Fibroblast of lung (primary cell): ENCODE data around the gene PTTG1IP2. TPM values are rescaled to one million over a fixed set of nuclear protein-coding genes. Genes with fewer than 3 reads are reported as not detected.

ENCODE experiments used
- DNase-seq, 2 donors: peaks; one replicate each; pipeline versions ENCODE4 v3.0.0 to v3.0.0-alpha.2; 2010; ENCODE audit warnings: low read depth in 2 of 2
- H2AFZ ChIP-seq: 2 replicates; pipeline ENCODE4 v1.5.1; 2012; ENCODE audit warnings: low read length, control low read depth, inconsistent platforms
- H3K27ac ChIP-seq: 2 replicates; pipeline ENCODE4 v1.5.1; 2011; ENCODE audit warnings: low read length, control low read depth; ENCODE audit not compliant: insufficient read depth
- H3K27me3 ChIP-seq: 2 replicates; pipeline ENCODE4 v1.5.1; 2011; ENCODE audit warnings: mild to moderate bottlenecking, low read length; ENCODE audit not compliant: control insufficient read depth, insufficient read depth
- H3K36me3 ChIP-seq: 2 replicates; pipeline ENCODE4 v1.5.1; 2011; ENCODE audit warnings: low read length; ENCODE audit not compliant: control insufficient read depth, insufficient read depth
- H3K4me1 ChIP-seq: 2 replicates; pipeline ENCODE4 v1.5.1; 2011; ENCODE audit warnings: low read length; ENCODE audit not compliant: control insufficient read depth, insufficient read depth; ENCODE audit errors: extremely low read depth
- H3K4me2 ChIP-seq: 2 replicates; pipeline ENCODE4 v1.5.1; 2011; ENCODE audit warnings: low read length, control low read depth; ENCODE audit not compliant: insufficient read depth; ENCODE audit errors: extremely low read depth
- H3K4me3 ChIP-seq, 4 experiments: fragments of 200-600 bp in 1 of 4; sonication (generic) in 1 of 4; replicated peaks in 1 of 4; 2 replicates each; pipeline ENCODE4 v1.5.1; 2011 to 2016; ENCODE audit warnings: low read length in 4 of 4, low read depth in 3 of 4, mild to moderate bottlenecking in 3 of 4, control low read depth in 2 of 4, inconsistent platforms in 1 of 4, mixed read lengths in 1 of 4; ENCODE audit not compliant: insufficient read depth in 1 of 4; ENCODE audit errors: control extremely low read depth in 1 of 4
- H3K79me2 ChIP-seq: 2 replicates; pipeline ENCODE4 v1.5.1; 2012; ENCODE audit warnings: mild to moderate bottlenecking, low read length, inconsistent platforms; ENCODE audit not compliant: control insufficient read depth, insufficient read depth
- H3K9ac ChIP-seq: 2 replicates; pipeline ENCODE4 v1.5.1; 2011; ENCODE audit warnings: mild to moderate bottlenecking, low read length, control low read depth; ENCODE audit not compliant: insufficient read depth
- H3K9me3 ChIP-seq: 2 replicates; pipeline ENCODE4 v1.5.1; 2012; ENCODE audit warnings: low read depth, low read length; ENCODE audit not compliant: control insufficient read depth, insufficient read depth
- H4K20me1 ChIP-seq: 2 replicates; pipeline ENCODE4 v1.5.1; 2011; ENCODE audit warnings: low read length; ENCODE audit not compliant: control insufficient read depth, insufficient read depth; ENCODE audit errors: extremely low read depth
- EZH2 ChIP-seq: IDR thresholded peaks from 2 replicates; pipeline ENCODE4 v1.5.1; 2012; ENCODE audit warnings: low read length, control low read depth, mild to moderate bottlenecking; ENCODE audit errors: missing control alignments
- polyA plus RNA-seq, 2 donors: library from polyadenylated mRNA; depleted of rRNA in 1 of 2; stranded (reverse) in 1 of 2; unstranded in 1 of 2; fragments of >200 nt; gene quantifications; 2 replicates each; pipeline ENCODE4 v1.2.1, GENCODE V29; 2011 to 2012; ENCODE audit warnings: missing spikeins in 1 of 2
- total RNA-seq: library from RNA; depleted of rRNA; stranded (reverse); fragments of >200 nt; gene quantifications from 2 replicates; pipeline ENCODE4 v1.2.1, GENCODE V29; 2014
- TF ChIP-seq, protein P1 (sequence below), 2 donors: IDR thresholded peaks in 1 of 2; conservative IDR thresholded peaks in 1 of 2; 1 replicate in 1 of 2; 2 replicates in 1 of 2; pipeline ENCODE4 v1.5.1; 2011 to 2012; ENCODE audit warnings: low read length in 2 of 2, control low read depth in 1 of 2, inconsistent platforms in 1 of 2, low read depth in 1 of 2, mild to moderate bottlenecking in 1 of 2

The PTTG1IP2 gene
- total and polyA plus RNA-seq, 2 donors (not counting 1 experiment from before 2014, with no cell fraction given): not detected

DNA sequence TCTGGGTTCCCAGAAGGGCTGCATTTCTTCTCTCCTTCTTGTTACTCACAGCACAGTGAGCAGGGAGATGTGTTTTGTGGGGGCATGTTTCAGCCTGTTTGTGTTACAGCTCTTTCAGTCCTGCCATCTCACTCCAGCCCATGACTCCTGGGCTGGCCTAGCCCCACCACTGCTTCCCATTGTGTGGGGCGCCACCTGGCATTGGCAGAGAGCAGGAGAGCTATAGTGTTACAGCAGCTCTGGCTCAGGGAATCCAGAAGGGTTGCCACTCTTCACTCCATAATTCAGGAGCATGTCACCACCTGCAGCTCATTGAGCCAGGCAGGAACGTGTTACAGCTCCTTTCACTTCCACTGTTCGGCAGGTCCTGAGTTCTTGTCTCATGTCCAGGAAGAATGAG lies 36.2 kb upstream of the PTTG1IP2 start:
- no peaks in the 10 kb centered on the region for H3K27me3 ChIP-seq
- H3K4me1 ChIP-seq: no peaks in the 10 kb centered on the region
- H3K4me2 ChIP-seq: no peak overlapping the region
- H2AFZ ChIP-seq: no peak overlapping the region
- TF ChIP-seq, protein P1, sequence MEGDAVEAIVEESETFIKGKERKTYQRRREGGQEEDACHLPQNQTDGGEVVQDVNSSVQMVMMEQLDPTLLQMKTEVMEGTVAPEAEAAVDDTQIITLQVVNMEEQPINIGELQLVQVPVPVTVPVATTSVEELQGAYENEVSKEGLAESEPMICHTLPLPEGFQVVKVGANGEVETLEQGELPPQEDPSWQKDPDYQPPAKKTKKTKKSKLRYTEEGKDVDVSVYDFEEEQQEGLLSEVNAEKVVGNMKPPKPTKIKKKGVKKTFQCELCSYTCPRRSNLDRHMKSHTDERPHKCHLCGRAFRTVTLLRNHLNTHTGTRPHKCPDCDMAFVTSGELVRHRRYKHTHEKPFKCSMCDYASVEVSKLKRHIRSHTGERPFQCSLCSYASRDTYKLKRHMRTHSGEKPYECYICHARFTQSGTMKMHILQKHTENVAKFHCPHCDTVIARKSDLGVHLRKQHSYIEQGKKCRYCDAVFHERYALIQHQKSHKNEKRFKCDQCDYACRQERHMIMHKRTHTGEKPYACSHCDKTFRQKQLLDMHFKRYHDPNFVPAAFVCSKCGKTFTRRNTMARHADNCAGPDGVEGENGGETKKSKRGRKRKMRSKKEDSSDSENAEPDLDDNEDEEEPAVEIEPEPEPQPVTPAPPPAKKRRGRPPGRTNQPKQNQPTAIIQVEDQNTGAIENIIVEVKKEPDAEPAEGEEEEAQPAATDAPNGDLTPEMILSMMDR (conservative IDR thresholded peaks at IDR 0.05 in 1 of 2, IDR thresholded peaks at IDR 0.05 in 1 of 2; ENCODE audit: low read depth in 1 of 2, low read length in 2 of 2): no peak
- TF ChIP-seq EZH2: no peak
- no peaks in the 10 kb centered on the region for H3K36me3 ChIP-seq
- H3K79me2 ChIP-seq: no peaks in the 10 kb centered on the region
- no peaks in the 10 kb centered on the region for H3K9me3 ChIP-seq
- H4K20me1 ChIP-seq: no peaks in the 10 kb centered on the region
- H3K27ac ChIP-seq: no peak overlapping the region
- H3K4me3 ChIP-seq: no peak overlapping the region
- no peak for DNase-seq
- no peak overlapping the region for H3K9ac ChIP-seq

DNA sequence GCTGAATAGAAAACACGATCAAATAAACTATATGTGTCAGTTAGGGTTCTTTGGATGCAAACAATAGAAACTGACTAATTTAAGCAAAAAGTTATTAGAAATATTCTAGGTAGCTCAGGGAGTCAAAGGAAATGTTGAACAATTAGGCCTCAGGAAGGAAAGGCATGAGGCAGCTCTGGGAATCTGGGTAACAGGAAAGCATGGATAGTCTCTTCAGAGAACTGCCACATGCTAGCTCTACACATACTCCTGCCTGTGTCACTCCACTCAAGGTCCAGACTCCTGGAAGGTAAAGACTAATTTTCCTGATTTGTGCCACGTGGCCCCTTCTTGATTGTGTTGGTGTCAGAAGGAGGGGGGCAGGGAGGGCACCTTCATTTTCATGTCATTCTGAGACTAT lies 23.8 kb upstream of the PTTG1IP2 start:
- TF ChIP-seq EZH2: no peak
- TF ChIP-seq, protein P1 (conservative IDR thresholded peaks at IDR 0.05 in 1 of 2, IDR thresholded peaks at IDR 0.05 in 1 of 2; ENCODE audit: low read depth in 1 of 2, low read length in 2 of 2): no peak

DNA sequence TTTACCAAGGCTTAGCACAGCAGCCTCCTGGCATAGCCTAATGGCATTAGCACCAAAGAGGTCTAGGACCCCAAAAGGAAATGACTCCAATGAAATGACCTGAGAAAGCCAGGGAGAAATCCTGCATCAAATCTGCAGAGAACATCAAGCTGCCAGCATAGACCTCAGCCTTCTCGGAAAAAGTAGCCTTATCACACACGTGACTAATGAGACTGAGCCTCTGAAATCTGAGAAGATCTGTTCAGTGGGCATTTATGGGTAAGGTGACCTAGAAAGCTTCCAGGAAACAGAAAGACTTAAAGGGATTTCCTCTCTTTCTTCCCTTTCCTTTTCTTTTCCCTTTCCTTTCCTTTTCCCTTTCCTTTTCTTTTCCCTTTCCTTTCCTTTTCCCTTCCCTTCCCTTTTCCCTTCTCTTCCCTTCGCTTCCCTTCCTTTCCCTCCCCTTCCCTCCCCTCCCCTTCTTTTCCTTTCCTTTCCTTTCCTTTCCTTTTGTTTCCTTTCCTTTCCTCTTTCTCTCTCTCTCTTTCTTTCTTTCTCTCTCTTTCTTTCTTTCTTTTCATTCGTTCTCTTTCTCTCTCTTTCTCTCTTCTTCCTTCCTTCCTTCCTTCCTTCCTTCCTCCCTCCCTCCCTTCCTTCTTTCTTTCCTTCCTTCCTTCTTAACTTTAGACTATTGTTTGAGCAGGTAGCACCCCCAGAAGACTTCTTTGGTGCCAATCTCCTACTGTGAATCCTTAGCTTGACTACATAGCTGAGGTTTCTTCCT lies 23.1 kb upstream of the PTTG1IP2 start:
- Histone ChIP-seq H3K27me3 (no peaks in the 10 kb centered on the region), H4K20me1 (no peaks in the 10 kb centered on the region), H3K4me2 (no peak overlapping the region), H3K79me2 (no peaks in the 10 kb centered on the region), H3K9me3 (no peaks in the 10 kb centered on the region), H3K9ac (no peak overlapping the region), H3K27ac (no peak overlapping the region), H2AFZ (no peak overlapping the region), H3K4me3 (no peak overlapping the region), H3K36me3 (no peaks in the 10 kb centered on the region), H3K4me1 (no peaks in the 10 kb centered on the region)
- TF ChIP-seq, protein P1 (conservative IDR thresholded peaks at IDR 0.05 in 1 of 2, IDR thresholded peaks at IDR 0.05 in 1 of 2; ENCODE audit: low read depth in 1 of 2, low read length in 2 of 2): no peak
- TF ChIP-seq EZH2: no peak
- DNase-seq: no peak

More for the DNA sequence above, 23.8 kb upstream of the PTTG1IP2 start:
- no peak overlapping the region for H3K4me3 ChIP-seq
- H3K4me1 ChIP-seq: no peaks in the 10 kb centered on the region
- H3K36me3 ChIP-seq: no peaks in the 10 kb centered on the region
- H3K4me2 ChIP-seq: no peak overlapping the region
- no peak overlapping the region for H3K9ac ChIP-seq
- no peaks in the 10 kb centered on the region for H4K20me1 ChIP-seq
- H3K27ac ChIP-seq: no peak overlapping the region
- no peaks in the 10 kb centered on the region for H3K79me2 ChIP-seq
- no peaks in the 10 kb centered on the region for H3K9me3 ChIP-seq
- no peak for DNase-seq
- H2AFZ ChIP-seq: no peak overlapping the region
- H3K27me3 ChIP-seq: no peaks in the 10 kb centered on the region
